ENCODE results near the gene USP34. TPM values are rescaled to one million over a fixed set of nuclear protein-coding genes. Genes with fewer than 3 reads are reported as not detected.

Gene USP34
- total and polyA plus RNA-seq, 9 of the 15 experiments (the other 6 are each of a cell fraction or from before 2014, with no cell fraction given): 19.8 to 108 (median 67.8) TPM

DNA sequence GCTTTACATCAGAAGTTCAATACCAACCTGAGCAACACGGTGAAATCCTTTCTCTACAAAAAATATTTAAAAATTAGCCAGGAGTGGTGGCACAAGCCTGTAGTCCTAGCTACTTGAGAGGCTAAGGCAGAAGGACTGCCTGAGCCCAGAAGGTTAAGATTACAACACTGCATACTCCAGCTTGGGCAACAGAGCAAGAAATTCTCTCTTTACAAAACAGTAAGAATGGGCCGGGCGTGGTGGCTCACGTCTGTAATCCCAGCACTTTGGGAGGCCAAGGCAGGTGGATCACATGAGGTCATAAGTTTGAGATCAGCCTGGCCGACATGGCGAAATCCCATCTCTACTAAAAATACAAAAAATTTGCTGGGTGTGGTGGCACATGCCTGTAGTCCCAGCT is 113.2 kb downstream of the USP34 start:
- H3K9ac ChIP-seq (ENCODE audit: insufficient read depth in 1 of 2, low read depth in 2 of 2, low read length in 2 of 2): no peak overlapping the region
- ChIA-PET POLR2A (no interaction called here), CTCF (ENCODE audit: low intra/inter-chr PET ratio) (no interaction called here)
- DNase-seq (ENCODE audit: extremely low read depth in 1 of 4, low spot score in 3 of 4) (no peak), ATAC-seq (peak; percentile 35; the same call in 2 of the 3 replicates), FAIRE-seq (no peak)
- BruUV-seq (replicated peaks): no TSS peak
- H3K36me3 ChIP-seq (ENCODE audit: control insufficient read depth, insufficient read depth, low read length): peaks cover 32% of the 10 kb centered on the region
- TF ChIP-seq, protein P1, sequence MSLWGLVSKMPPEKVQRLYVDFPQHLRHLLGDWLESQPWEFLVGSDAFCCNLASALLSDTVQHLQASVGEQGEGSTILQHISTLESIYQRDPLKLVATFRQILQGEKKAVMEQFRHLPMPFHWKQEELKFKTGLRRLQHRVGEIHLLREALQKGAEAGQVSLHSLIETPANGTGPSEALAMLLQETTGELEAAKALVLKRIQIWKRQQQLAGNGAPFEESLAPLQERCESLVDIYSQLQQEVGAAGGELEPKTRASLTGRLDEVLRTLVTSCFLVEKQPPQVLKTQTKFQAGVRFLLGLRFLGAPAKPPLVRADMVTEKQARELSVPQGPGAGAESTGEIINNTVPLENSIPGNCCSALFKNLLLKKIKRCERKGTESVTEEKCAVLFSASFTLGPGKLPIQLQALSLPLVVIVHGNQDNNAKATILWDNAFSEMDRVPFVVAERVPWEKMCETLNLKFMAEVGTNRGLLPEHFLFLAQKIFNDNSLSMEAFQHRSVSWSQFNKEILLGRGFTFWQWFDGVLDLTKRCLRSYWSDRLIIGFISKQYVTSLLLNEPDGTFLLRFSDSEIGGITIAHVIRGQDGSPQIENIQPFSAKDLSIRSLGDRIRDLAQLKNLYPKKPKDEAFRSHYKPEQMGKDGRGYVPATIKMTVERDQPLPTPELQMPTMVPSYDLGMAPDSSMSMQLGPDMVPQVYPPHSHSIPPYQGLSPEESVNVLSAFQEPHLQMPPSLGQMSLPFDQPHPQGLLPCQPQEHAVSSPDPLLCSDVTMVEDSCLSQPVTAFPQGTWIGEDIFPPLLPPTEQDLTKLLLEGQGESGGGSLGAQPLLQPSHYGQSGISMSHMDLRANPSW (CRISPR knock-in tag; IDR thresholded peaks at IDR 0.05): no peak
- no peak for TF ChIP-seq ZC3H11A (IDR thresholded peaks at IDR 0.05; ENCODE audit: low read depth, low read length)
- TF ChIP-seq ETS2 (tag; IDR thresholded peaks at IDR 0.05; ENCODE audit: borderline replicate concordance, poor library complexity, severe bottlenecking): no peak
- TF ChIP-seq, protein P2, sequence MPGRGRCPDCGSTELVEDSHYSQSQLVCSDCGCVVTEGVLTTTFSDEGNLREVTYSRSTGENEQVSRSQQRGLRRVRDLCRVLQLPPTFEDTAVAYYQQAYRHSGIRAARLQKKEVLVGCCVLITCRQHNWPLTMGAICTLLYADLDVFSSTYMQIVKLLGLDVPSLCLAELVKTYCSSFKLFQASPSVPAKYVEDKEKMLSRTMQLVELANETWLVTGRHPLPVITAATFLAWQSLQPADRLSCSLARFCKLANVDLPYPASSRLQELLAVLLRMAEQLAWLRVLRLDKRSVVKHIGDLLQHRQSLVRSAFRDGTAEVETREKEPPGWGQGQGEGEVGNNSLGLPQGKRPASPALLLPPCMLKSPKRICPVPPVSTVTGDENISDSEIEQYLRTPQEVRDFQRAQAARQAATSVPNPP (IDR thresholded peaks at IDR 0.05; ENCODE audit: borderline replicate concordance, insufficient read depth, insufficient read length): no peak
- no peak for TF ChIP-seq HNRNPL (IDR thresholded peaks at IDR 0.05; ENCODE audit: low read depth, low read length)
- TF ChIP-seq, protein P3, sequence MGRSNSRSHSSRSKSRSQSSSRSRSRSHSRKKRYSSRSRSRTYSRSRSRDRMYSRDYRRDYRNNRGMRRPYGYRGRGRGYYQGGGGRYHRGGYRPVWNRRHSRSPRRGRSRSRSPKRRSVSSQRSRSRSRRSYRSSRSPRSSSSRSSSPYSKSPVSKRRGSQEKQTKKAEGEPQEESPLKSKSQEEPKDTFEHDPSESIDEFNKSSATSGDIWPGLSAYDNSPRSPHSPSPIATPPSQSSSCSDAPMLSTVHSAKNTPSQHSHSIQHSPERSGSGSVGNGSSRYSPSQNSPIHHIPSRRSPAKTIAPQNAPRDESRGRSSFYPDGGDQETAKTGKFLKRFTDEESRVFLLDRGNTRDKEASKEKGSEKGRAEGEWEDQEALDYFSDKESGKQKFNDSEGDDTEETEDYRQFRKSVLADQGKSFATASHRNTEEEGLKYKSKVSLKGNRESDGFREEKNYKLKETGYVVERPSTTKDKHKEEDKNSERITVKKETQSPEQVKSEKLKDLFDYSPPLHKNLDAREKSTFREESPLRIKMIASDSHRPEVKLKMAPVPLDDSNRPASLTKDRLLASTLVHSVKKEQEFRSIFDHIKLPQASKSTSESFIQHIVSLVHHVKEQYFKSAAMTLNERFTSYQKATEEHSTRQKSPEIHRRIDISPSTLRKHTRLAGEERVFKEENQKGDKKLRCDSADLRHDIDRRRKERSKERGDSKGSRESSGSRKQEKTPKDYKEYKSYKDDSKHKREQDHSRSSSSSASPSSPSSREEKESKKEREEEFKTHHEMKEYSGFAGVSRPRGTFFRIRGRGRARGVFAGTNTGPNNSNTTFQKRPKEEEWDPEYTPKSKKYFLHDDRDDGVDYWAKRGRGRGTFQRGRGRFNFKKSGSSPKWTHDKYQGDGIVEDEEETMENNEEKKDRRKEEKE (IDR thresholded peaks at IDR 0.05; ENCODE audit: borderline replicate concordance in 1 of 2, control insufficient read depth in 1 of 2, low read depth in 2 of 2, low read length in 1 of 2): no peak
- no peak for TF ChIP-seq ZKSCAN8 (CRISPR knock-in tag; IDR thresholded peaks at IDR 0.05)
- TF ChIP-seq, protein P4, sequence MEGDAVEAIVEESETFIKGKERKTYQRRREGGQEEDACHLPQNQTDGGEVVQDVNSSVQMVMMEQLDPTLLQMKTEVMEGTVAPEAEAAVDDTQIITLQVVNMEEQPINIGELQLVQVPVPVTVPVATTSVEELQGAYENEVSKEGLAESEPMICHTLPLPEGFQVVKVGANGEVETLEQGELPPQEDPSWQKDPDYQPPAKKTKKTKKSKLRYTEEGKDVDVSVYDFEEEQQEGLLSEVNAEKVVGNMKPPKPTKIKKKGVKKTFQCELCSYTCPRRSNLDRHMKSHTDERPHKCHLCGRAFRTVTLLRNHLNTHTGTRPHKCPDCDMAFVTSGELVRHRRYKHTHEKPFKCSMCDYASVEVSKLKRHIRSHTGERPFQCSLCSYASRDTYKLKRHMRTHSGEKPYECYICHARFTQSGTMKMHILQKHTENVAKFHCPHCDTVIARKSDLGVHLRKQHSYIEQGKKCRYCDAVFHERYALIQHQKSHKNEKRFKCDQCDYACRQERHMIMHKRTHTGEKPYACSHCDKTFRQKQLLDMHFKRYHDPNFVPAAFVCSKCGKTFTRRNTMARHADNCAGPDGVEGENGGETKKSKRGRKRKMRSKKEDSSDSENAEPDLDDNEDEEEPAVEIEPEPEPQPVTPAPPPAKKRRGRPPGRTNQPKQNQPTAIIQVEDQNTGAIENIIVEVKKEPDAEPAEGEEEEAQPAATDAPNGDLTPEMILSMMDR (IDR thresholded peaks at IDR 0.05 in 2 of 3, conservative IDR thresholded peaks at IDR 0.05 in 1 of 3; ENCODE audit: insufficient read depth in 2 of 3, low read depth in 1 of 3, low read length in 3 of 3): no peak
- TF ChIP-seq SMAD3 (CRISPR knock-in tag; conservative IDR thresholded peaks at IDR 0.05): no peak
- no peak for TF ChIP-seq NELFE (IDR thresholded peaks at IDR 0.05; ENCODE audit: insufficient read depth, insufficient read length)
- no peak overlapping the region for H3K4me2 ChIP-seq (ENCODE audit: insufficient read depth, low read length)
- no peak overlapping the region for H3K4me3 ChIP-seq
- H3K9me1 ChIP-seq (ENCODE audit: control insufficient read depth, insufficient read depth, low read length): no peaks in the 10 kb centered on the region
- 91% methylated on average over 5 of the region's 6 CpGs for WGBS (ENCODE audit: insufficient coverage, low coverage, missing lambda C conversion rate)
- H3K9me3 ChIP-seq (replicated peaks; ENCODE audit: control insufficient read depth, insufficient read depth, low read depth, low read length): peaks cover 10% of the 10 kb centered on the region
- intact Hi-C loops (cut with micrococcal nuclease) (no loop called here), in situ Hi-C loops (cut with MboI) (no loop called here)
- no peaks in the 10 kb centered on the region for H4K20me1 ChIP-seq (replicated peaks; ENCODE audit: control insufficient read depth, insufficient read depth, low read length)
- no peaks in the 10 kb centered on the region; a peak in 1 of 5 replicates for H3K27me3 ChIP-seq (ENCODE audit: control insufficient read depth in 2 of 2, insufficient read depth in 2 of 2, low read length in 2 of 2)
- H3K4me1 ChIP-seq (replicated peaks in 1 of 2; ENCODE audit: control insufficient read depth in 2 of 2, insufficient read depth in 2 of 2, low read length in 2 of 2): no peaks in the 10 kb centered on the region; a peak in 2 of 5 replicates
- H2AFZ ChIP-seq (ENCODE audit: low read depth, low read length): no peak overlapping the region
- peaks cover 89% of the 10 kb centered on the region for H3K79me2 ChIP-seq (ENCODE audit: control insufficient read depth, insufficient read depth, low read length)
- no peak overlapping the region for H3K27ac ChIP-seq (ENCODE audit: extremely low read depth, low read depth, low read length)

Data from K562 (cell line).